CD4-positive, CD25-positive, alpha-beta regulatory T cell (primary cell): Measurements from ENCODE around the gene SPINK8. TPM values are rescaled to one million over a fixed set of nuclear protein-coding genes. Genes with fewer than 3 reads are reported as not detected.

Source experiments
- ATAC-seq, 2 donors: fragments of 150-1000 bp; cut with Tn5 transposase; one replicate each; pipeline ENCODE4 v1.10.0; 2021; ENCODE audit warnings: low read depth in 2 of 2, moderate number of reproducible peaks in 2 of 2, moderate library complexity in 1 of 2
- DNase-seq, 3 donors: peaks; one replicate each; pipeline versions ENCODE4 v3.0.0 to v3.0.0-alpha.2; 2012 to 2022; ENCODE audit warnings: mixed read lengths in 1 of 3
- H3K27ac ChIP-seq: one replicate; pipeline ENCODE4 v1.7.0; 2013; ENCODE audit warnings: mild to moderate bottlenecking, low read length; ENCODE audit not compliant: insufficient read depth, poor library complexity, severe bottlenecking
- H3K27me3 ChIP-seq: one replicate; pipeline ENCODE4 v1.7.0; 2013; ENCODE audit warnings: low read length; ENCODE audit not compliant: control insufficient read depth, insufficient read depth
- H3K36me3 ChIP-seq: one replicate; pipeline ENCODE4 v1.7.0; 2013; ENCODE audit warnings: mild to moderate bottlenecking, low read length, moderate library complexity; ENCODE audit not compliant: control insufficient read depth, insufficient read depth
- H3K4me1 ChIP-seq: 2 replicates; pipeline ENCODE4 v1.7.0; 2013; ENCODE audit warnings: mild to moderate bottlenecking, low read length; ENCODE audit not compliant: insufficient read depth, control insufficient read depth, poor library complexity, severe bottlenecking
- H3K4me3 ChIP-seq: one replicate; pipeline ENCODE4 v1.7.0; 2013; ENCODE audit warnings: low read depth, mild to moderate bottlenecking, low read length, moderate library complexity
- H3K9me3 ChIP-seq, 2 experiments: 1 replicate in 1 of 2; 2 replicates in 1 of 2; pipeline ENCODE4 v1.7.0; 2013; ENCODE audit warnings: low read length in 2 of 2, mild to moderate bottlenecking in 1 of 2, moderate library complexity in 1 of 2; ENCODE audit not compliant: control insufficient read depth in 2 of 2
- H3K27ac Mint-ChIP-seq, 3 donors: one replicate each; pipeline ENCODE4 v1.8.0; 2020 to 2022; ENCODE audit warnings: mild to moderate bottlenecking in 3 of 3, mixed read lengths in 3 of 3, moderate library complexity in 2 of 3
- H3K27me3 Mint-ChIP-seq: one replicate; pipeline ENCODE4 v1.8.0; 2022; ENCODE audit warnings: mild to moderate bottlenecking, mixed read lengths
- H3K36me3 Mint-ChIP-seq: one replicate; pipeline ENCODE4 v1.8.0; 2020; ENCODE audit warnings: mixed read lengths
- H3K4me1 Mint-ChIP-seq, 4 donors: one replicate each; pipeline ENCODE4 v1.8.0; 2020 to 2022; ENCODE audit warnings: mixed read lengths in 4 of 4, mild to moderate bottlenecking in 1 of 4
- H3K4me3 Mint-ChIP-seq, 4 donors: one replicate each; pipeline ENCODE4 v1.8.0; 2020 to 2022; ENCODE audit warnings: mild to moderate bottlenecking in 4 of 4, mixed read lengths in 4 of 4, moderate library complexity in 3 of 4
- H3K9me3 Mint-ChIP-seq, 7 donors: one replicate each; pipeline ENCODE4 v1.8.0; 2020 to 2022; ENCODE audit warnings: mixed read lengths in 7 of 7, mild to moderate bottlenecking in 3 of 7, moderate library complexity in 2 of 7
- polyA plus RNA-seq, 4 donors: library from polyadenylated mRNA; unstranded; fragments of 300-500 nt; fragmentation: Illumina TruSeq; gene quantifications; one replicate each; pipeline ENCODE4 v1.2.3, GENCODE V29; 2021
- total RNA-seq: library from RNA; stranded (reverse); gene quantifications from one replicate; pipeline ENCODE4 v1.2.3, GENCODE V29; 2022

The SPINK8 gene
- total and polyA plus RNA-seq, 5 donors from 2014 or later: not detected

- H3K4me1 ChIP-seq: peaks cover 23% of the 10 kb centered on the region
- Mint-ChIP-seq H3K27me3 (peaks cover 6% of the 10 kb centered on the region), H3K4me1 (peaks cover 7 to 51% (median 24%) of the 10 kb centered on the region in 4 donors), H3K4me3 (peak within 1 kb of the TSS; percentile 83 to 98 (median 92)), H3K36me3 (peaks cover 17% of the 10 kb centered on the region), H3K9me3 (peaks cover 0 to 3% (median 0%) of the 10 kb centered on the region in 7 donors), H3K27ac (peak within 1 kb of the TSS; percentile 91 to 97 (median 95))
- peaks cover under 1% of the 10 kb centered on the region for H3K27me3 ChIP-seq
- peaks cover 17% of the 10 kb centered on the region for H3K36me3 ChIP-seq
- H3K9me3 ChIP-seq: no peaks in the 10 kb centered on the region
- DNase-seq: peak; percentile 77 to 94 (median 85)
- peak; percentile 85 to 88 for ATAC-seq
- H3K27ac ChIP-seq: peak within 1 kb of the TSS; percentile 85
- peak within 1 kb of the TSS; percentile 82 for H3K4me3 ChIP-seq
These were observed 32.3 kb downstream of the SPINK8 start, which contains the start of gene NME6 for GRCh38 chr3:48301020-48301799. Gene NME6, minus strand, starts transcription at chr3:48301367.

GRCh38 chr3:48299746-48300712 lies 33.4 kb downstream of the SPINK8 start:
- peak in 2 of 3 donors; percentile 43 to 73 for DNase-seq
- Mint-ChIP-seq H3K36me3 (peaks cover 19% of the 10 kb centered on the region), H3K4me3 (peak overlapping the region; percentile 83 to 98 (median 92)), H3K4me1 (peaks cover 7 to 51% (median 25%) of the 10 kb centered on the region in 4 donors), H3K9me3 (peaks cover 0 to 2% (median 0%) of the 10 kb centered on the region in 7 donors), H3K27me3 (no peaks in the 10 kb centered on the region), H3K27ac (peak overlapping the region; percentile 91 to 97 (median 95))
- Histone ChIP-seq H3K4me1 (peaks cover 23% of the 10 kb centered on the region), H3K9me3 (no peaks in the 10 kb centered on the region), H3K36me3 (peaks cover 25% of the 10 kb centered on the region), H3K4me3 (peak overlapping the region; percentile 60), H3K27me3 (no peaks in the 10 kb centered on the region), H3K27ac (peak overlapping the region; percentile 85)
- peak; percentile 25 to 37 for ATAC-seq

GRCh38 chr3:48297111-48297810 lies 36.2 kb downstream of the SPINK8 start:
- Histone ChIP-seq H3K4me3 (no peak overlapping the region), H3K4me1 (peaks cover 23% of the 10 kb centered on the region), H3K36me3 (peaks cover 43% of the 10 kb centered on the region), H3K27me3 (no peaks in the 10 kb centered on the region), H3K27ac (no peak overlapping the region), H3K9me3 (no peaks in the 10 kb centered on the region)
- Mint-ChIP-seq H3K4me3 (peak overlapping the region in 3 of 4 donors; percentile 2 to 24 (median 17)), H3K27me3 (no peaks in the 10 kb centered on the region), H3K9me3 (no peaks in the 10 kb centered on the region), H3K36me3 (peaks cover 30% of the 10 kb centered on the region), H3K4me1 (peaks cover 13 to 43% (median 23%) of the 10 kb centered on the region in 4 donors), H3K27ac (peak overlapping the region in 1 of 3 donors; percentile 69)
- ATAC-seq: no peak
- DNase-seq: no peak

- H3K4me3 Mint-ChIP-seq: no peak overlapping the region
- peaks cover 34% of the 10 kb centered on the region for H3K36me3 Mint-ChIP-seq
- H3K27me3 ChIP-seq: no peaks in the 10 kb centered on the region
- H3K9me3 ChIP-seq: no peaks in the 10 kb centered on the region
- H3K27ac Mint-ChIP-seq: peak overlapping the region in 1 of 3 donors; percentile 69
- no peaks in the 10 kb centered on the region for H3K27me3 Mint-ChIP-seq
- ATAC-seq: no peak
- no peak overlapping the region for H3K4me3 ChIP-seq
- peaks cover 0 to 1% (median 0%) of the 10 kb centered on the region in 7 donors for H3K9me3 Mint-ChIP-seq
- DNase-seq: no peak
- H3K36me3 ChIP-seq: peaks cover 43% of the 10 kb centered on the region
- peaks cover 18% of the 10 kb centered on the region for H3K4me1 ChIP-seq
- no peak overlapping the region for H3K27ac ChIP-seq
- H3K4me1 Mint-ChIP-seq: peaks cover 13 to 37% (median 19%) of the 10 kb centered on the region in 4 donors
These were observed 36.8 kb downstream of the SPINK8 start for GRCh38 chr3:48296699-48297098.

- Histone ChIP-seq H3K4me1 (peaks cover 6% of the 10 kb centered on the region), H3K27me3 (no peaks in the 10 kb centered on the region), H3K4me3 (no peak overlapping the region), H3K36me3 (peaks cover 43% of the 10 kb centered on the region), H3K9me3 (no peaks in the 10 kb centered on the region), H3K27ac (no peak overlapping the region)
- no peak overlapping the region for H3K4me3 Mint-ChIP-seq
- H3K4me1 Mint-ChIP-seq: peaks cover 2 to 24% (median 12%) of the 10 kb centered on the region in 4 donors
- H3K27ac Mint-ChIP-seq: no peak overlapping the region
- DNase-seq (no peak), ATAC-seq (no peak)
- peaks cover 0 to 1% (median 0%) of the 10 kb centered on the region in 7 donors for H3K9me3 Mint-ChIP-seq
- peaks cover 42% of the 10 kb centered on the region for H3K36me3 Mint-ChIP-seq
- H3K27me3 Mint-ChIP-seq: no peaks in the 10 kb centered on the region
These were observed 38.7 kb downstream of the SPINK8 start for GRCh38 chr3:48294611-48295263.

GRCh38 chr3:48289659-48290058 lies 43.8 kb downstream of the SPINK8 start:
- H3K27ac Mint-ChIP-seq: no peak overlapping the region
- no peak overlapping the region for H3K4me3 Mint-ChIP-seq
- peaks cover 0 to 1% (median 0%) of the 10 kb centered on the region in 7 donors for H3K9me3 Mint-ChIP-seq
- peaks cover 42% of the 10 kb centered on the region for H3K36me3 Mint-ChIP-seq
- ATAC-seq (no peak), DNase-seq (no peak)
- H3K4me1 ChIP-seq: no peaks in the 10 kb centered on the region
- no peak overlapping the region for H3K27ac ChIP-seq
- peaks cover 0 to 13% (median 0%) of the 10 kb centered on the region in 4 donors for H3K4me1 Mint-ChIP-seq
- no peaks in the 10 kb centered on the region for H3K27me3 ChIP-seq
- no peaks in the 10 kb centered on the region for H3K27me3 Mint-ChIP-seq
- H3K36me3 ChIP-seq: peaks cover 21% of the 10 kb centered on the region
- no peak overlapping the region for H3K4me3 ChIP-seq
- no peaks in the 10 kb centered on the region for H3K9me3 ChIP-seq
